PC-3 (cell line): ENCODE results near the gene PLA2G4F. TPM values are rescaled to one million over a fixed set of nuclear protein-coding genes. Genes with fewer than 3 reads are reported as not detected.

Experiments
- ATAC-seq: fragments of 200-7000 bp; cut with Tn5 transposase; 2 replicates; pipeline ENCODE4 v1.9.1; 2020; ENCODE audit warnings: mild to moderate bottlenecking, moderate library complexity
- BruUV-seq: library from RNA; stranded (reverse); fragments of 400-500 nt; replicated peaks from 2 replicates; lab custom pipeline; 2021; lab: Mats Ljungman, UMichigan
- CTCF ChIA-PET: fragments of 300-600 bp; sonication (Branson Sonifier 250); formaldehyde crosslinking; loops from one replicate; lab custom pipeline; 2022; ENCODE audit warnings: antibody characterized with exemption; lab: Charles Lee
- POLR2A ChIA-PET: fragments of 300-600 bp; sonication (Branson Sonifier 250); formaldehyde crosslinking; loops from one replicate; lab custom pipeline; 2022; ENCODE audit warnings: antibody characterized with exemption; ENCODE audit not compliant: unreplicated experiment; lab: Charles Lee
- DNase-seq: peaks from one replicate; pipeline ENCODE4 v3.0.0-alpha.2; 2015
- H2AFZ ChIP-seq: fragments of 300-600 bp; sonication (generic); 2 replicates; pipeline ENCODE4 v1.6.0; 2016; ENCODE audit warnings: antibody characterized with exemption, low read length
- H3F3A ChIP-seq: fragments of 300-600 bp; sonication (generic); one replicate; pipeline ENCODE4 v1.6.0; 2017; ENCODE audit warnings: antibody characterized with exemption, low read length, control low read depth, mild to moderate bottlenecking; ENCODE audit not compliant: unreplicated experiment
- H3K27ac ChIP-seq: fragments of 300-600 bp; sonication (generic); 2 replicates; pipeline ENCODE4 v1.5.1; 2016; ENCODE audit warnings: mild to moderate bottlenecking, low read length
- H3K27me3 ChIP-seq: fragments of 300-600 bp; sonication (generic); 2 replicates; pipeline ENCODE4 v1.6.1; 2016; ENCODE audit warnings: low read length, mixed read lengths
- H3K36me3 ChIP-seq: fragments of 300-600 bp; sonication (generic); 2 replicates; pipeline ENCODE4 v1.6.1; 2016; ENCODE audit warnings: low read depth, mixed run types, low read length, mixed read lengths
- H3K4me1 ChIP-seq: fragments of 300-600 bp; sonication (generic); 2 replicates; pipeline ENCODE4 v1.5.1; 2016; ENCODE audit warnings: low read length; ENCODE audit not compliant: insufficient read depth
- H3K4me2 ChIP-seq: fragments of 300-600 bp; sonication (generic); 2 replicates; pipeline ENCODE4 v1.6.0; 2016; ENCODE audit warnings: low read length
- H3K4me3 ChIP-seq: fragments of 300-600 bp; sonication (generic); 2 replicates; pipeline ENCODE4 v1.5.1; 2016; ENCODE audit warnings: mild to moderate bottlenecking, low read length, mixed read lengths
- H3K79me2 ChIP-seq: fragments of 300-600 bp; sonication (generic); 2 replicates; pipeline ENCODE4 v1.6.1; 2017; ENCODE audit warnings: low read length, mixed read lengths
- H3K9ac ChIP-seq: fragments of 300-600 bp; sonication (generic); 2 replicates; pipeline ENCODE4 v1.6.0; 2016; ENCODE audit warnings: mild to moderate bottlenecking, low read length
- H3K9me2 ChIP-seq: fragments of 300-600 bp; sonication (generic); replicated peaks from 2 replicates; pipeline ENCODE4 v1.6.1; 2016; ENCODE audit warnings: mixed run types, low read length, mixed read lengths
- H3K9me3 ChIP-seq: fragments of 300-600 bp; sonication (generic); 2 replicates; pipeline ENCODE4 v1.6.1; 2016; ENCODE audit warnings: low read length, mixed read lengths
- H4K20me1 ChIP-seq: fragments of 300-600 bp; sonication (generic); 2 replicates; pipeline ENCODE4 v1.6.1; 2016; ENCODE audit warnings: low read length, mixed read lengths
- EZH2 ChIP-seq: fragments of 300-600 bp; sonication (generic); IDR thresholded peaks from one replicate; pipeline ENCODE4 v1.6.1; 2017; ENCODE audit warnings: antibody characterized with exemption, mild to moderate bottlenecking, low read length; ENCODE audit not compliant: unreplicated experiment
- EZH2phosphoT487 ChIP-seq: fragments of 300-600 bp; sonication (generic); IDR thresholded peaks from 2 replicates; pipeline ENCODE4 v1.6.1; 2018; ENCODE audit warnings: mild to moderate bottlenecking, antibody characterized with exemption, low read length, borderline replicate concordance
- intact Hi-C: fragments of 100-400 bp; cut with micrococcal nuclease; formaldehyde crosslinking; loops from 2 replicates; pipeline ENCODE4 v1.9.0; 2023
- total RNA-seq: library from RNA; depleted of rRNA; stranded (reverse); fragments of >200 nt; gene quantifications from 2 replicates; pipeline ENCODE4 v1.2.3, GENCODE V29; 2014
- TF ChIP-seq, protein P1 (sequence below): fragments of 300-600 bp; sonication (generic); conservative IDR thresholded peaks from 2 replicates; pipeline ENCODE4 v1.5.1; 2017; ENCODE audit warnings: antibody characterized with exemption, low read depth, mild to moderate bottlenecking, low read length

The PLA2G4F gene
- total RNA-seq, 1 experiment from 2014 or later, result 5.8 TPM

DNA sequence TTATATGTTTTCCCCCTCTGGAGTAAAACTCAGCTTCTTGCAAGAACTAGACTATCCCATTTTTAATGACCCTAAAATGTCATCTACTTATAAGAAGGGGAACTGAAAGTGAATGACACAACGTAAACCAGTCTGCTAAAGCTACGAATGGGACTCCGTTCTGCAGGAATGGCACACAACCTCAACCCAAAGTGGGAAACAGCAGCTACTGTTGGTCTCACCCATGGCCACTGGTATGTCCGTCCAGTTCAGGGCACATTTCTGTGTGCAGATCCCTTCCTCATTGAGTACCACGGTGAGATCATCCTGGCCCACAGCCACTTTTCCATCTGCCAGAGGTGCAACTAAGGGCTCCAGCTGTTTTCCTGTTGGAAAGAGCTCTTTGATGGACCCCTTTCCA is 27.9 kb upstream of the PLA2G4F start:
- Histone ChIP-seq H2AFZ (no peak overlapping the region), H3K79me2 (no peaks in the 10 kb centered on the region), H3K36me3 (peaks cover 37% of the 10 kb centered on the region), H3K4me2 (no peak overlapping the region), H4K20me1 (no peaks in the 10 kb centered on the region), H3K9ac (no peak overlapping the region), H3K4me1 (no peaks in the 10 kb centered on the region), H3K4me3 (no peak overlapping the region), H3K9me2 (no peaks in the 10 kb centered on the region), H3F3A (no peaks in the 10 kb centered on the region), H3K27me3 (no peaks in the 10 kb centered on the region), H3K9me3 (no peaks in the 10 kb centered on the region), H3K27ac (no peak overlapping the region)
- POLR2A ChIA-PET, result interaction anchor here (0.7 kb wide), 1 partner anchor 23 kb away, joined by 3 read pairs; no protein-coding TSS in a partner anchor
- BruUV-seq, result no TSS peak
- ATAC-seq (no peak), DNase-seq (no peak)
- no peak for TF ChIP-seq EZH2
- TF ChIP-seq EZH2phosphoT487, result no peak
- TF ChIP-seq, protein P1, sequence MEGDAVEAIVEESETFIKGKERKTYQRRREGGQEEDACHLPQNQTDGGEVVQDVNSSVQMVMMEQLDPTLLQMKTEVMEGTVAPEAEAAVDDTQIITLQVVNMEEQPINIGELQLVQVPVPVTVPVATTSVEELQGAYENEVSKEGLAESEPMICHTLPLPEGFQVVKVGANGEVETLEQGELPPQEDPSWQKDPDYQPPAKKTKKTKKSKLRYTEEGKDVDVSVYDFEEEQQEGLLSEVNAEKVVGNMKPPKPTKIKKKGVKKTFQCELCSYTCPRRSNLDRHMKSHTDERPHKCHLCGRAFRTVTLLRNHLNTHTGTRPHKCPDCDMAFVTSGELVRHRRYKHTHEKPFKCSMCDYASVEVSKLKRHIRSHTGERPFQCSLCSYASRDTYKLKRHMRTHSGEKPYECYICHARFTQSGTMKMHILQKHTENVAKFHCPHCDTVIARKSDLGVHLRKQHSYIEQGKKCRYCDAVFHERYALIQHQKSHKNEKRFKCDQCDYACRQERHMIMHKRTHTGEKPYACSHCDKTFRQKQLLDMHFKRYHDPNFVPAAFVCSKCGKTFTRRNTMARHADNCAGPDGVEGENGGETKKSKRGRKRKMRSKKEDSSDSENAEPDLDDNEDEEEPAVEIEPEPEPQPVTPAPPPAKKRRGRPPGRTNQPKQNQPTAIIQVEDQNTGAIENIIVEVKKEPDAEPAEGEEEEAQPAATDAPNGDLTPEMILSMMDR, result no peak
- intact Hi-C loops, result no loop called here
- CTCF ChIA-PET, result no interaction called here

DNA sequence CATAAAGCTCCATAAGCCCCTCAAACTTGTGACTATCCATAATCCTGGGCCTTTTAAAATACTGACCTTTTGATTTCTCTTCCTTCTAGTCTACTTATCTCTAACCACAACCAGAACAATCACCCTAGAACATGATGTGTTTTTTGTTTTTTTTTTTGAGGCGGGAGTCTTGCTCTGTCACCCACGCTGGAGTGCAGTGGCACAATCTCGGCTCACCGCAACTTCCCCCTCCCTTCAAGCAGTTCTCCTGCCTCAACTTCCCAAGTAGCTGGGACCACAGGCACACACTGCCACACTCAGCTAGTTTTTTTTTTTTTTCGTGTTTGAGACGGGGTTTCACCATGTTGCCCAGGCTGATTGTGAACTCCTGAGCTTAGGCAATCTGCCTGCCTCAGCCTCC is 26.5 kb upstream of the PLA2G4F start:
- POLR2A ChIA-PET, result no interaction called here
- ATAC-seq, result no peak

DNA sequence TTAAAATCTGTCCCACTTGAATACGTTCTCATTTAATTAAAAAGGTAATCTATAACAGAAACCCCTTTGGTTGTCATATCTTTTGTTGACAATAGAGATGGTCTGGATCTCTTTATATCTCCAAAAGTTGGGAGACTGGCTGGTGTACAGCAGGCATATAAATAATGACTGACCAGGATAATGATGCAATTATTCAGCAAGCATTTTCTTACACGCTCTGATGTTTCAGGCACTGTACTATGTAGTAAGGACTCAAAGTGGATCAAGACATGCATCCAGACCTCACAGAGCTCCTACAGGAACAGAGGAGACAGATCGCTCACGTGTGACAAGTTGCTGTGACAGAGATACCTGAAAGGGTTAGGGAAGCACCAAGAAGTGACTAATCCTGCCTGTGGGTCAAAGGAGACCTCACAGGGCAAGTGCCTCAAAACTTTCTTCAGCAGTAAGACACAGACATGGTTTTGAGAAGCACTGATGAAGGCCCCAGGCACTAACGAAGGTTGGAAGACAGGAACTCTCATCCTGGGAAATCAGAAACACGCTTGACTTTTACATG is 26.0 kb upstream of the PLA2G4F start:
- no peaks in the 10 kb centered on the region for H4K20me1 ChIP-seq
- no peaks in the 10 kb centered on the region for H3K79me2 ChIP-seq
- H3K4me3 ChIP-seq, result no peak overlapping the region
- H3K27ac ChIP-seq, result no peak overlapping the region
- no peaks in the 10 kb centered on the region for H3K4me1 ChIP-seq
- no peak for ATAC-seq
- H3K4me2 ChIP-seq, result no peak overlapping the region
- intact Hi-C loops, result no loop called here
- H3F3A ChIP-seq, result no peaks in the 10 kb centered on the region
- DNase-seq, result no peak
- TF ChIP-seq, protein P1, result no peak
- TF ChIP-seq EZH2phosphoT487 (no peak), EZH2 (no peak)
- H3K27me3 ChIP-seq, result no peaks in the 10 kb centered on the region
- peaks cover 39% of the 10 kb centered on the region for H3K36me3 ChIP-seq
- no TSS peak for BruUV-seq
- CTCF ChIA-PET, result no interaction called here
- no peaks in the 10 kb centered on the region for H3K9me2 ChIP-seq
- no peak overlapping the region for H2AFZ ChIP-seq
- POLR2A ChIA-PET, result no interaction called here
- no peak overlapping the region for H3K9ac ChIP-seq
- no peaks in the 10 kb centered on the region for H3K9me3 ChIP-seq

More for the DNA sequence above, 26.5 kb upstream of the PLA2G4F start:
- no peak for DNase-seq
- BruUV-seq, result no TSS peak
- no peaks in the 10 kb centered on the region for H3K9me2 ChIP-seq
- intact Hi-C loops, result no loop called here
- H3K27me3 ChIP-seq, result no peaks in the 10 kb centered on the region
- H3K79me2 ChIP-seq, result no peaks in the 10 kb centered on the region
- CTCF ChIA-PET, result no interaction called here
- H3K4me1 ChIP-seq, result no peaks in the 10 kb centered on the region
- H4K20me1 ChIP-seq, result no peaks in the 10 kb centered on the region
- no peak overlapping the region for H3K27ac ChIP-seq
- H3K36me3 ChIP-seq, result peaks cover 37% of the 10 kb centered on the region
- no peak for TF ChIP-seq EZH2phosphoT487
- TF ChIP-seq, protein P1, result no peak
- no peak for TF ChIP-seq EZH2
- no peak overlapping the region for H2AFZ ChIP-seq
- no peaks in the 10 kb centered on the region for H3F3A ChIP-seq
- no peak overlapping the region for H3K9ac ChIP-seq
- H3K4me3 ChIP-seq, result no peak overlapping the region
- H3K9me3 ChIP-seq, result no peaks in the 10 kb centered on the region
- no peak overlapping the region for H3K4me2 ChIP-seq
